ENCODE results near the gene PRSS53. TPM values are rescaled to one million over a fixed set of nuclear protein-coding genes. Genes with fewer than 3 reads are reported as not detected.

The PRSS53 gene
- total RNA-seq, 1 experiment from 2014 or later = 2.8 TPM

DNA sequence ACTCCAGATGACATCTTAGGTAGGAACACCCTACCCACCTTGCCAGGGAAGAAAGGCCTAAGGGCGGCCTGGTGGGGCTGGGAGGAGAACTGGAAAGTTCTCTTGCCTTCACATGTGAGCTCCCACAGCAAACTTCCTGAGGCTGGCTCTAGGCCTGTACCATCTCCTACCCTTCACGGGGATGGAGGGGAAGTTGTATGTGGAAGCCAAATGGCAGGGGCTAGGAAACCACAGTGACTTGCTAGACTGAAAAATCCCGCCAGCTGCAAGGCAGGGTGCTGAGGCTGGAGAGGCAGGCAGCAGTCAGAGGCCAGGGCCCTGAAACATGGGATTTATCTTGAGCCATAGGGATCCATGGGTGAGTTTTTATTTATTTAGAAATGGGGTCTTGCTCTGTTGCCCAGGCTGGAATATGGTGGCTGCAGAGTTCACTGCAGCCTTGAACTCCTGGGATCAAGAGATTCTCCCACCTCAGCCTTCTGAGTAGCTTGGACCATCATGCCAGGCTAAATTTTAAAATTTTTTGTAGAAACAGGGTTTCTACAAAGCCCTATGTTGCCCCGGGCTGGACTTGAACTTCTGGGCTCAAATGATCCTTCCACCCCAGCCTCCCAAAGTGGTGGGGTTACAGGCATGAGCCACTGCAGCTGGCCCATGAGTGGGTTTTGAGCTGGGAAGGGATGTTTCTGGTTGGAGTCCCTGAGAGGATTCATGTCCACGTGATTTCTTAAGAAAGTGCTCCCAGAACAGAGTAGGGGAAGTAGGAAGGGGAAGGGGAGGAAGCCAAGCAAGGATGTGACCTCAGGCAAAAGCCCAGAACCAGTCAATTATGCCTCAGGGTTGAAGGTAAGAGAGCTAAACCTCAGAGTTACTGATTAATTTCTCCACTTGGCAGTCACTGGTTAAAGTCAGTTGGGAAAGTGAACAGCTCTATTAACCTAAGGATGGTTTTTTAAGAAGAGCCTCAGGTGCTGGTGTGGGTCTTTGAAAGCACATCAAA, 24.7 kb upstream of the PRSS53 start:
- H2BK12ac ChIP-seq (ENCODE audit: insufficient read length, low read depth, low read length) = no peak overlapping the region
- no peak overlapping the region for H2BK15ac ChIP-seq (ENCODE audit: low read depth, low read length)
- H3K27ac Mint-ChIP-seq = no peak overlapping the region; a peak in 1 of 7 replicates
- H2AK5ac ChIP-seq (ENCODE audit: insufficient read length, low read length) = no peak overlapping the region
- no peaks in the 10 kb centered on the region for H4K20me1 ChIP-seq (ENCODE audit: control insufficient read depth, insufficient read depth, insufficient read length)
- no peak overlapping the region for H3K27ac ChIP-seq (ENCODE audit: insufficient read length, low read depth, low read length)
- no peak for DNase-seq
- no peak overlapping the region for H3K18ac ChIP-seq (ENCODE audit: insufficient read length, low read depth, low read length)
- peaks cover under 1% of the 10 kb centered on the region for H3K79me1 ChIP-seq (ENCODE audit: insufficient read depth, low read depth, low read length, poor library complexity, severe bottlenecking)
- H3K36me3 Mint-ChIP-seq (ENCODE audit: insufficient read depth in 1 of 3, low read depth in 3 of 3) = peaks cover 19 to 41% (median 35%) of the 10 kb centered on the region in 3 experiments
- H4K91ac ChIP-seq (ENCODE audit: insufficient read length, low read depth, low read length) = no peak overlapping the region
- no peak overlapping the region for H4K5ac ChIP-seq (ENCODE audit: insufficient read length, low read depth, low read length)
- H3K23ac ChIP-seq (ENCODE audit: insufficient read length, low read depth, low read length) = no peak overlapping the region
- no peak overlapping the region for H2BK120ac ChIP-seq (ENCODE audit: low read depth, low read length, poor library complexity, severe bottlenecking)
- no peaks in the 10 kb centered on the region for H3K27me3 Mint-ChIP-seq (ENCODE audit: low read depth)
- TF ChIP-seq, protein P1, sequence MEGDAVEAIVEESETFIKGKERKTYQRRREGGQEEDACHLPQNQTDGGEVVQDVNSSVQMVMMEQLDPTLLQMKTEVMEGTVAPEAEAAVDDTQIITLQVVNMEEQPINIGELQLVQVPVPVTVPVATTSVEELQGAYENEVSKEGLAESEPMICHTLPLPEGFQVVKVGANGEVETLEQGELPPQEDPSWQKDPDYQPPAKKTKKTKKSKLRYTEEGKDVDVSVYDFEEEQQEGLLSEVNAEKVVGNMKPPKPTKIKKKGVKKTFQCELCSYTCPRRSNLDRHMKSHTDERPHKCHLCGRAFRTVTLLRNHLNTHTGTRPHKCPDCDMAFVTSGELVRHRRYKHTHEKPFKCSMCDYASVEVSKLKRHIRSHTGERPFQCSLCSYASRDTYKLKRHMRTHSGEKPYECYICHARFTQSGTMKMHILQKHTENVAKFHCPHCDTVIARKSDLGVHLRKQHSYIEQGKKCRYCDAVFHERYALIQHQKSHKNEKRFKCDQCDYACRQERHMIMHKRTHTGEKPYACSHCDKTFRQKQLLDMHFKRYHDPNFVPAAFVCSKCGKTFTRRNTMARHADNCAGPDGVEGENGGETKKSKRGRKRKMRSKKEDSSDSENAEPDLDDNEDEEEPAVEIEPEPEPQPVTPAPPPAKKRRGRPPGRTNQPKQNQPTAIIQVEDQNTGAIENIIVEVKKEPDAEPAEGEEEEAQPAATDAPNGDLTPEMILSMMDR (conservative IDR thresholded peaks at IDR 0.05) = no peak
- peaks cover 6 to 9% of the 10 kb centered on the region in 2 experiments for H3K4me1 Mint-ChIP-seq
- no peak overlapping the region for H3K4ac ChIP-seq (ENCODE audit: low read depth, low read length)
- no peak overlapping the region for H3K14ac ChIP-seq (ENCODE audit: insufficient read depth, low read length)
- H3K79me2 ChIP-seq (ENCODE audit: insufficient read depth, low read length) = peaks cover 4% of the 10 kb centered on the region; the same call in 1 of the 2 replicates
- H3T11ph ChIP-seq (ENCODE audit: low read length) = no peak overlapping the region
- H2AFZ ChIP-seq (ENCODE audit: low read length) = no peak overlapping the region
- H3K4me2 ChIP-seq (ENCODE audit: insufficient read depth, insufficient read length, low read length) = no peak overlapping the region
- H3K4me1 ChIP-seq (ENCODE audit: insufficient read depth, low read length) = 0 out of 2 replicates have a peak, but pooled peaks cover 2% of the 10 kb centered on the region
- H3K9ac ChIP-seq (ENCODE audit: extremely low read depth, insufficient read length, low read length) = no peak overlapping the region
- no peak overlapping the region for H2BK20ac ChIP-seq (ENCODE audit: low read depth, low read length, poor library complexity, severe bottlenecking)
- H3K23me2 ChIP-seq (ENCODE audit: insufficient read length, low read depth, low read length, poor library complexity, severe bottlenecking) = peaks cover 4% of the 10 kb centered on the region
- H3K4me3 Mint-ChIP-seq = no peak overlapping the region
- H3K9me3 Mint-ChIP-seq = no peaks in the 10 kb centered on the region; a peak in 1 of 5 replicates
- no peaks in the 10 kb centered on the region for H3K9me3 ChIP-seq (ENCODE audit: control insufficient read depth, low read depth, low read length)
- no CpG with 5 or more reads among the region's 5 CpGs for WGBS (ENCODE audit: extremely low coverage, insufficient read length, low lambda C conversion rate)
- H4K8ac ChIP-seq (replicated peaks; ENCODE audit: insufficient read length, low read depth, low read length) = no peak overlapping the region
- no peaks in the 10 kb centered on the region; the same call in 1 of the 2 replicates for H3K27me3 ChIP-seq (ENCODE audit: insufficient read depth, low read length)
- no peak overlapping the region for H2BK5ac ChIP-seq (ENCODE audit: insufficient read length, low read length)
- no peak overlapping the region for H3K56ac ChIP-seq (ENCODE audit: insufficient read length, low read depth, low read length)

All from H9 (cell line).